NCI-H446 treated with DMSO at 0.1 percent for 48 hours (cell line): ENCODE results near the gene NELL2.
A peak's percentile ranks its signal among the peaks of the same experiment; 100 is the strongest.

Experiments
- DNase-seq: peaks from one replicate; lab custom pipeline; 2025; lab: John Stamatoyannopoulos, UW

Gene NELL2

DNA sequence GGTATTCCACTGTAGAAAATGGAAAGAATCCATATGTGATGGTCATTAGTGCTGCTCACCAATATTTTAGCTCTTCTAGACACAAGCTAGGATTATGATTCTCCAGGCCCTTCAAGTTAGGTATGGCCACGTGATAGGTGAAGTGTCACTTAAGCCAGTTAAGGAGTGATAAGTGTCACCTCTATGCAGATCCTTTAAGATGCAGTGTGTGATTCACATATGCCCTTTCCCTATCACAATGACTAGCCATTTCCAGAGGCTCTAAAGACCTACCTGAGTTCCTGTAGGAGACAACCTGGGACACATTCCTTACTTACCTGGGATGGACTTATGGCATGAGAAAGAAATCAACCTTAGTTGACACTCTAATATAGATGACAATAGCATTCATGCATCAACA lies 343.2 kb downstream of the NELL2 start:
- no peak for DNase-seq

DNA sequence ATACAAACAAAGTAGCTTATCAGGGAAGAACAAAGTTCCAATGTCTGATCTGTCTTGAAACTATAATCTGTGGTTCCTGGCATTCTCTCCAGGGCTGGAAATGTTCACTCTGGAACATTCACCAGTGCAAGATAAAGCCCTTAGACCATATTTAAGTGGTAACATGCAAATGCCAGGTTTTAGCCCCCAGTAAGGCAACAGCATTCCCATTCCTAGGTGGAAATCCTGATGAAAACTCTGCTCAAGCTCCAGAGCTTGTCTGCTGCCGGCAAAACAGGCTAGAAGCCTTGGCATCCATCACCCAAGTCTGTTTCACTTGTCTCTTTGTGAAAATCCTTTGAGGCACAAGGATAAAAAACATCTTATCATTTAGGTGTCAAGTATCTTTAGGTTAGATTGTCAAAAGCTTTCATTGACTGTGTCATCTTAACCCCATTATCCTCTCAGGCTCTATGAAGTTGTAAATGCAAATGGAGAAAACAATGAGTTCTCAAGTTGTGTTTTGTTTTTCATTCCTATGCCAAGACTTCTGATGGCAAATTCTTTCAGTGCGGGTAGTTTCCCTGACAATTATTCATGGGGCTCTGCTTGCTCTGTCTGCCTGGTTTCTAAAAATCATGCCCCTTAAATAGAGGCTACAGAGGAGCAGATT lies 344.7 kb downstream of the NELL2 start:
- DNase-seq, result no peak

DNA sequence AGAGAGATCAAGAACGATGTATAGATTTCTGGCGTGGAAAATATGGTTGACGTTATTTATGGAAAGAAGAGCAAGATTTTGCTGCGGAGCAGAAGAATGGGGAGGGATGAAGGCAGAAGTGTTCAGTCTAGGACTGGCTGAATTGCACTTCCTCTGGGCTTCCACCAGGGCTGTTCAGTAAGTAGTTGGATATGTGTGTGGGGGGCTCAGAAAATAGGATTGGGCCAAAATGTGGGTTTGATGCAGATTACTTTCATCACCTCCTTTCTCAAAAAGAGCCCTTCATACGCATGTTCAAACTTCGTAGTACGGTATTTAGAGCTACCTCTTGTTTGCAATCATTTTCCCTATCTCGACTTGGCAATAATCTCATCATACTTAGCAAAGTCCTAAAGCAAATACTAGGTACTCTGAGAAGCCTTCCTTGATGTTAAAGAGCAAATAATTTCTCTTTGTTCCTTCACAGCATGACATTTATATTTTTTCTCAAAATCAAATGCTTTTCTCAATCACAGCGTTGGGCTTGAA lies 349.4 kb downstream of the NELL2 start:
- no peak for DNase-seq

DNA sequence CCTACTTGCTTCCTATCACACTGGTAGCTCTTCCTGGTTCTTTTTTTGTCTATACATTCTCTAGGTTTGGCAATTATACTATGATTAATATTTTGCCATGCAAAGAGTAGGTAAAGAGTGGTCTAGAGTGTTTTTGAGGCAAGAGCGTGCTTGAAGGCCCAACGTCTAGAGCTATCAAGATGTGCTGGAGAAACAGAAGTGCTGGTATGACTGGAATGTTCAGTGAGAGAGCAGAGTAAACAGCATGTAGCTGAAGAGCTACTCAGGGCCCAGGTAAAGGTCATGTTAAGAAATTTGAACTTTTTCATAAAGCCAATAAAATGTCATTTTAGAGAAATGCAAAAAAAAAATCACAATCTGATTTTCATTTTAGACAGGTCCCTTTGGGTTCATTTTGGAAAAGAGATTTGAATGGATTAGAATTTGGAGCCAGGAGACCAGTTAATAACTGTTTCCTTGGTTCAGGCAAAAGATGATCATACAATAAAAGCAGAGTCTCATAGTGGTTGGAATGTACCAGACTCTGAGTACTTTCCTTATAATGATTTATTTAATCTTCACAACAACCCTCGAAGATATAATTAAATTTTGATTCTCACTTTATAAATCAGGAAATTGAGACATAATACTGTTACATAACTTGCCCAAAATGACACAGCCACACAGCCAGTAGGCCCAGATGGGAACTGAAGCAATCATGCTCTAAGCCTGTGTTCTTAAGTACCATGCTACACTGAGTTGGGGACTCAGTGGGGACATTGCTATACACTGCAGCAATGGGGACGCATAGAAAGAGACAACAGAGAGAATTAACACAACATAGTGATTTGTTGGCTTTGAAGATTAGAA lies 350.1 kb downstream of the NELL2 start:
- no peak for DNase-seq

DNA sequence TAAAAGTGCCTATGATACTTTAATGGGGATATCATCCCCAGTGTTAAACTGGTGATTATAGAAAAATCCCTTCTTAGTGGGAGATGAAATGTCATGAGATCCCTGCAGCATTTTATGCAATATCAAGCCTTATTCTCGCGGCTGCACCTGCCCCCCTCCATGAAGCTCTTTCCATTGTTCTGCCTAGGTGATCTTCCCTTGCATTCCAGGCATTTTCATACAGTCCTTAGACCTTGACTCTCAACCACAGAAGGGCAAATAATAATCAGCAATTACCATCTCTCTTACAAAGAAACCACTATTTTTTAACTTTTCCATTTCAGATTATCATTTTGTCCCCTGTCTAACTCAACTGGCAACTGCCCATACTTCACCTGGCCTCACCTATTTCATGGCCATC lies 352.3 kb downstream of the NELL2 start:
- no peak for DNase-seq

DNA sequence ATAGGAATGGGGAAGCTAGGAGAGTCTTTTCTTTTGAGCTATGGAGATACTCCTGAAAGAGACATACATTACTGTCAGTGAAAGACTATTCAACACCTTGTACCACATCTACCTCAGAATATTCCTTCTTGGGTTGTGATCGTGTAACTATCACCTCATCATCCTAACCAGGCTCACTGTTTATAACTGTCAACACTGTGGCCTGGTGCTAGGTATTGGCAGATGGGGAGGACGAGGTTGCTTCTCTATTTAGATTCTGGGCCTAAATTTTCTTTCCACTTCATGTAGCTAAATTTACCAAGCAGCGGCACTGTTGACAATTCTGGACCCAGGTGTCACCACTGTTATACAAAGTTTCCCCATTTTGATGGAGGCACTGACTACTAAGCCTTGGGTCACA lies 354.4 kb downstream of the NELL2 start:
- DNase-seq, result no peak

DNA sequence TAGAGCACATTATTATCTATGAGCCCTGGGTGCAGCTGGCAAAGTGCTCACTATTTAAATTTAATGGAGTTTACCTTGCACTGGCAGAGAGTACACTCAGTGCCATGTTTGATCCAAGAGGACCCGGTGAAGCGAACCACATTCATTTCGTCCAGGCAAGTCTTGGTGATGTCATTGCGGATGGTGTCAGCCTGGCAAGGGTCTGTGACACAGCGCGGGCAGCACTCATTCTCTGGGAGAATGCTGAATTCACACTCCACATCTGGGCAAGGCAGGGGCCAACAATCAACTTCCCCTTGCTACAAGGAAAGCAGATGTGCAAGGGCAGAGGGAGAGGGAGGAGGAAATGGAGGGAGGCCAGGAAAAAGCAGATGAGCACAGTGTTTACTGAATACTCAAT lies 356.2 kb downstream of the NELL2 start:
- DNase-seq, result no peak

DNA sequence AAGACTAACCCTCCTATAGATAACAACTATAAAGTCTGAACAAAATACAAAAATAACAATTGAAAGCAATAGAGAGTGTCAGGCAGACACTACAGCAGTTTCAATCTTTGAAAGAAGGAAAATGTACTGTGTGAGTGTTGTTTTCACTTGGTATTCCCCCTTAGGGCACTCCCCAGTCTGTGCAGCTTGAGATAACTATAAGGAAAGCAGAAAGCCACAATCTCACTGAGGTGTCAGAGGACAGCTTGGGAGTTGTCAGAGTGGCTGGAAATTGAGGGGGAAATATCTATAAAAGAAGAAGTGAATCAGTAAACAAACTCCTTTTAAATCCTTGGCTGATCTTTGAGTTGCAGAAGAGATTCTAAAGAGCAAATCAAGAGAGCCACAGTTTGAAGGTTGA lies 364.8 kb downstream of the NELL2 start:
- DNase-seq, result no peak

DNA sequence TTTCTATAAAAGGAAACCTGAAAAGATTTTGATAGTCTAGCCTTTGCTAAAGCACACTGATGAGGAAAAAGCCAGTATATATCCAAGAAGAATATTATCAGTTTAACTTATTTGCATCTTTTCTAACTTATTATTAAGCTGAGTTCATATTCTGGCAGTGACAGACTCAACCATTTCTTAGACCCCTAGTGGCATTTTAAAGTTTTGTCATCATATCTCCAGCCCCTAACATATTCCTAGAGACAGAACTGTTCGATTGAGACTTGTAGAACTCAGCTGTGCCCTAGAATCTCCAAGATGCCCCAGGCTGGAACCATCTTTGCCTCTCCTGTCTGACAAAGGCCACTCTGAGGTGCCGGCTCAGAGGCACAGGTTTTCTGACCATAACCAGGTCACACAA lies 365.6 kb downstream of the NELL2 start:
- no peak for DNase-seq

DNA sequence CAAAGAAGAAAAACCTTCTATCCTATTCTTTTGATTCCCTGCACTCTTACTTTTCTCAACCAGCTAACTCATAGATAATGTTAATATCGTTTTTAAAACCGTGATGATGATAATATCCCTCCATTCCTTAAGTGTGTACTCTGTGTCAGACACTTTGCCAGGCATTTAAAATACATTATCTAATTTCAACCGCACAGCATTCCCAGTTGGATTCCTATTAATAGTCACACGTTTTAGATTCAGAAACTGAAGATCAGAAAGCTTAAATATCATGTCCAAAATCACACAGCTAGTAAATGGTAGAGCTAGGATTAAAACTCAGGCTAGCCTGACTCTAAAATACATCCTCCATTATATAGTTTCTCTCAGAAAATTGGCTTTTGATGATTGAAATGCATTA lies 366.0 kb downstream of the NELL2 start:
- DNase-seq, result no peak

DNA sequence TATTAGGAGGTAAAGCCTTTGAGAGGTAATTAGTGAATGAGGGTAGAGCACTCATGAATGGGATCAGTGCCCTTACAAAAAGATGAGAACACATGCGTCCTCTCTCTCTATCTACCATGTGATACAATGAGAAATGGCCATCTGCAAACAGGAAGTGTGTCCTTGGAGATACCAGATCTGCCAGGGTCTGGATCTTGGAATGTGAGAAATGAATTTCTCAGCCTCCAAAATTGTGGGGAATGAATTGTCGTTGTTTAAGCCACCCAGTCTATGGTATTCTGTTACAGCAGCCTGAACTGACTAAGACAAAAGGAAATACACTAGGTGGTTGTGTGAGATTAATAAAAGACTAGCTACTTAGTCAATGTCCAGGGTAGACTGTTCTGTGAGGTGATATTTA lies 366.6 kb downstream of the NELL2 start:
- DNase-seq, result no peak

DNA sequence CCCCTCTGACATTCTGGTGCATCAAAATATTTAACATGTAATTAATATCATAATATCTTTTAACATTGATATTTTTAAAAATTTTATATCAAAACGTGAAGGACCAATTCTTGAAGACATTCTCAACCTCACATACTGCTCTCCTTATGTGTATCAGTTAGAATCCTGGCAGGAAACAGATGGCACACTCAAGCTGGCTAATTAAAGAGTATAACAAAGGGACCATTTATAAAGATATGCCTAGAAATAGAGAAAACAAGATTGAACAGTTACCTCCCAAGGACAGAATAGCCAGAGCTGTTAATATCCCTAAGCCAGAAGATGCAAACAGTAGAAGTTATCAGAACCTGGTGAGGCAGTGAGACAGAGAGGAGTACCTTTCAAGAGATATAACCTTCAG lies 368.7 kb downstream of the NELL2 start:
- peak; percentile 38 for DNase-seq

DNA sequence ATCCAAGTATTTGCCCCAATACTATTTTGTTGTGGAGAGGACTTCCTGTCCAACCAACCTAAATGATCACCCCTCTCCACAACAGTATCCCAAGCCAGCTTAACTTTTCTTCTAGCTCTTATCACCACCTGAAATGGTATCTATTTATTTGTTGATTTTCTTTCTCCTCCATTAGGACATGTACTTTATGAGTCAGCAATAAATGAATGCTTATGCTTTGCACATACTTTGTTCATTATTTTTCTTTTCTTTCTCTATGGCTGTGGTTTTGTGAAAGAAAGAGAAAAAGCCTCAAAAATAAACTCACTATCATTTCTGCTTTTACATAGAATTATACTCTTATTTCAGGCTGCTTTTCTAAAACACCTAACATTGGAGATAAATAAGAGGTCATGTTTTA lies 371.3 kb downstream of the NELL2 start:
- DNase-seq, result no peak

DNA sequence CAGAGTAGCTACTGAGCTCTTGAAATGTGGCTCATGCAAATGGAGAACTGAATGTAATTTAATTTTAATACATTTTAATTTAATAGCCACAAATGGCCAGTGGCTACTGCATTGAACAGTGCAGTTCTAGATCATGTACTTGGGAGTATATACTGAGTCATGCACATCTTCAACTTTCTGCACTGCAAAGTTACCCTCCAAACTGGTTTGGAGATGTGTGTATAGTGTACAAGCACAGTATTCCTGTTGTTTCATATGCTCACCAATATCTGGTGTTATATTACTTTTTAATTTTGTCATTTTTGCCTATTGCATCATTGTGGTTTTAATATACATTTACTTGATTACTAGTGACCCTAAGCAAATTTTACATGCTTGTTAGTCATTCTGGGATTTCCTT lies 372.8 kb downstream of the NELL2 start:
- DNase-seq, result no peak

DNA sequence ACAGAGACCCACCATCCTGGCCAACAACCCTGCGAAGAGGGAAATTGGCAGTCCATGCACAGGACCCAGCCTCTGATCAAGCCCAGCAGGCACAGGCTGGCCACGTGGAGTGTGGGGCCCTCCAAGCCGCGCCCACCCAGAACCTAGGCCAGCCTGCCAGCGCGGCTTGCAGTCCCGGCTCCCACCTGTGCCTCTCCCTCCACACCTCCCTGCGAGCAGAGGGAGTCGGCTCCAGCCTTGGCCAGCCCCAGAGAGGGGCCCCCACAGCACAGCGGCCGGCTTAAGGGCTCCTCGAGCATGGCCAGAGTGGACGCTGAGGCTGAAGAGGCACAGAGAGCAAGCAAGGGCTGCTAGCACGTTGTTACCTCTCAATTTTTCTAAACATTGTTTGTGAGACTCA lies 373.4 kb downstream of the NELL2 start:
- DNase-seq, result no peak

DNA sequence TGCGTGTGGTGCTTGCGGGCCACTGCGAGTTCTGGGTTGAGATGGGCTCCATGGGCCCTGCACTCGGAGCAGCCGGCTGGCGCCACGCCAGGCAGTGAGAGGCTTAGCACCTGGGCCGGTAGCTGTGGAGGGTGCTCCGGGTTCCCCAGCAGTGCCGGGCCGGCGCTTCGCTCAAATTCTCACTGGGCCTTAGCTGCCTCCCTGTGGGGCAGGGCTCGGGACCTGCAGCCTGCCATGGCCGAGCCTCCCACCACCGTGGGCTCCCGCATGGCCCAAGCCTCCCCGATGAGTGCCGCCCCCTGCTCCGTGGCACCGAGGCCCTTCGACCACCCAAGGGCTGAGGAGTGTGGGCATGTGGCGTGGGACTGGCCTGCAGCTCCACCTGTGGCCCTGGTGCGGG lies 375.7 kb downstream of the NELL2 start:
- no peak for DNase-seq

DNA sequence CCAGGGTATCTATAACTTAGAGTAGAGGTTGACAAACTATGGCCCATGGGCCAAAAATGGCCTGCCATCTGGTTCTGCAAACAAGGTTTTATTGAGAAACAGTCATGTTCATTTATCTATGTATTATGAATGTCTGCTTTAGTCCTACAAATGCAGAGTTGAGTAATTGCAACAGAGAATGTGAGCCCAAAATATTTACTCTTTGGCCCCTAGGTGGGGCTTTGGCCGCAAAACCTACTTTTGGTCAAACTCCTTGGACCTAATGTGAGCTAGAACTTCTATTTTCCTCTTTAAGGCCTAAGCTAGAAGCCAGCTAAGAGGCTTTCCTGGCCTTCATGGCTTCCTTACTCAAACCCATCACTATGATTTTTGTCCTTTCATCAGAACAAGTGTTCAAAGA lies 379.1 kb downstream of the NELL2 start:
- no peak for DNase-seq

DNA sequence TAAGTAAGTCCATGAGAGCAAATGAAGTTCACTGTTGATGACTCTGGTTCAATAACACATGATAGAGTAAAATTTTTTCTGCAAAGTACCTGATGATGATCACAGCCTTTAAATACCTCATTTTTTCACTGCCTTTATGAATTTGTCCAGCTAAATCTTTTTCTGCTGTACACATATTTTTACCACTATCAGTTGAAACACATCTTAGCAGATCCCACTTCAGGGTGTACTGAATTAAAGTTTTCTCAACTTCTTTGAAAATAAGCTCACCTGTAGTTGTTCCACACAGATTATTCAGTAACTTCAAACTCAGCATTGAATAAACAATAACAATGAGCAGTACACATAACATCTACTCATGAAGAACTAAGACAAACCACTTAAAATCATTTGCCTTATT lies 385.9 kb downstream of the NELL2 start:
- DNase-seq, result no peak

DNA sequence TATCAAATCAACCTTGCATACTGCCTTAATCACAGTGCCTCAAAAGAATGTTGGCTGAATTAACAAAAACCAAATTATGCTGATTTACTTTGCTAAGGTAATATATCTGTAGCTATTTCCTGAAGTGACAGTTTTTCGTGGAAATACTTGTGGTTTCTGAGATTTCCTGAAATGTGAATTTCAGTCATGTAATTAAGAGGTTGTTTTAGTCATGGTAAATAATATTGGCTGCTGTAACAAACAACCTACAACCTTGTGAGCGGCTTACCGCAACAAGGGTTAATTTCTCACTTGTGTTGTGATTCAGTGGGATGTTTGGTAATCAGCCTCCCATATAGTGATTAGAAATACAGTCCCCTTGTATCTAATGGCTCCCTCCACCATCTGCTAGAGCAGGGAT lies 387.9 kb downstream of the NELL2 start:
- no peak for DNase-seq

DNA sequence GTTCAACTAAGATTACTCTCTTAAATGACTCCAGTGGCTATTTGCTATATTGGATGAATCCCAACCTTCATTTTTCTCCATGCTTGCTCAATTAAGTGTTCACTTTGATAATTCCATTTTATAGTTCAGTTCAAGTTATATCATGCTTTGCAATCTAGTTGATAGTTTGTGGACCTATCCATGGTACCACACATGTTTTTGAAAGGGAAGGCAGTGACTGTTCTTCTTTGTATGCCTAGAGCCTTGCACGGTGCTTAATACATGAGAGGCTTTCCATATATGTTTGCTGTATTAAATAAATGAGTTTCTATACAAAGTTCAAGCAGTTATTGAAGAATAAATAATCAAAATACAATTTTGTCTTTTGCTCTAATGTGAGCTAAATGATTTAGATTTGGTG lies 391.3 kb downstream of the NELL2 start:
- no peak for DNase-seq

DNA sequence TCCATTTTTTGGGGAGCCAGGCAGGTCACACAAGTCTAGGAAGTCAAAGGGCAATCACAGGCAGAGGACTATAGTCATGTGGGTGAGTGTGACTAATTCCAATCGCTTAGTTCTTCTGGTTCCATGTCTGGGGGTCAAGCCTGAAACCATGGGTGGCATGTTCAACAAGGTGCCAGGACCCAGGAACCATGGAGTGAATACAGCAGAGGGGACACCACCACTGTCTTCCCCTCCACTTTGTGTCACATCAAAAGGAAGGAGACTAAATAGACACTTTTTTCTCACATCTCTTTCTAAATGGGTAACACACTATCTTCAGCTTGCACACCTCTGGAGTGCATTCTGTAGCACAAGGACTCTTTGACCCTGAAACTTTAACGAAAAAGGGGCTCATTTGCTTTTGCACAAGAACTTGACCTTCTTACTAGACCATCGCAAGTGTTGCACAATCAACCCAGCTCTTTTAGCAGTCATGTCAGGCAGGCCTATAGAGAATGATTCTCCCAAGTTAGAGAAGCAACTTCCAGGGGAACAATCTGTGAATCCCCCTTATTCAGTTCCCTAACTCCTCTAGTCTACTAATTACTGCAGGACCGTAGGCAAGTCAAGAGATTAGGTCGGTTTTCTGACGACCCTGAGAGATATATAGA lies 398.7 kb downstream of the NELL2 start:
- DNase-seq, result no peak

DNA sequence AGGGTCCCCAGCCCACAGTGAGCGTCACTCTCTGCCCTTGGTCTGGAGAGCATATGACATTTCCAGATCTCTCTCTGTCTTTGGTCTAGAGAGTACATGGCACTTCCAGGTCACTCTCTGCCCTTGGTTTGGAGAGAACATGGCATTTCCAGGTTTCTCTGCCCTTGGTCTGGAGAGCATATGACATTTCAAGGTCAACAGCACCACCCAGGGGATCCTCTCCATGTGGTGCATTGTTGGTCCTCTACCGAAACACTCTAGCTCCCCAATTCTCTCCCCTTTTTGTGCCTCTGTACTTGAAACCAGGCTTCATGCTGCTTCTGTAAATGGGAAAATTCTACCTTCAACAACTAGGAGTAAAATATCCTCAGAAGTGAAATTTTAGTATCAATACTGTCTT lies 399.4 kb downstream of the NELL2 start:
- no peak for DNase-seq

DNA sequence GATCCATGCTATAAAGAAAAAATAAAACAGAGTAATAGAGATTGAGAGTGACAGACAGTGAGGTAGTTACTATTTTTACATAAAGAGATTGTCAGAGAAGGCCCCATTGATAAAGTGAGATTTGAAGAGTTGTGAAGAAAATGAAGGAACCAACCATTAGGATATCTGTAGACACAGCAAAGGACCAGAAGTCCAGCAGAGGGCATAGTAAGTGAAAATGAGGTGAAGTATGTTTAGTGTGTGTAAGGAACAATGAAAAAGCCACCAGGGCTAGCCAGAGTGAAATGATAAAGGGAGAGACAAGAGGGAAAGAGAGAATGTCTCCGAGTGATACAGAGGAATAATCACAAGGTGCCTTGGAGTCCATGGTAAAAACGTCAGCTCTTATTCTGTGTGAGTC lies 411.0 kb downstream of the NELL2 start:
- no peak for DNase-seq
